H54 (cell line): ENCODE data around the gene ALDH1A1.
A peak's percentile ranks its signal among the peaks of the same experiment; 100 is the strongest.

ENCODE experiments used
- DNase-seq: peaks from one replicate; pipeline ENCODE4 v3.0.0; 2011; ENCODE audit warnings: low spot score, mixed read lengths; ENCODE audit not compliant: insufficient read length
- FAIRE-seq: peaks from 3 replicates; lab custom pipeline; 2011; peaks lifted over from hg19 to GRCh38; lab: Jason Lieb, UNC
- POLR2A ChIP-seq: IDR thresholded peaks from 2 replicates; pipeline ENCODE4 v1.6.1; 2011; ENCODE audit warnings: low read depth, mild to moderate bottlenecking, low read length

ALDH1A1 gene

GRCh38 chr9:72984226-72984947, 31.5 kb upstream of the ALDH1A1 start:
- FAIRE-seq: no peak
- no peak for TF ChIP-seq POLR2A
- DNase-seq: no peak

DNA sequence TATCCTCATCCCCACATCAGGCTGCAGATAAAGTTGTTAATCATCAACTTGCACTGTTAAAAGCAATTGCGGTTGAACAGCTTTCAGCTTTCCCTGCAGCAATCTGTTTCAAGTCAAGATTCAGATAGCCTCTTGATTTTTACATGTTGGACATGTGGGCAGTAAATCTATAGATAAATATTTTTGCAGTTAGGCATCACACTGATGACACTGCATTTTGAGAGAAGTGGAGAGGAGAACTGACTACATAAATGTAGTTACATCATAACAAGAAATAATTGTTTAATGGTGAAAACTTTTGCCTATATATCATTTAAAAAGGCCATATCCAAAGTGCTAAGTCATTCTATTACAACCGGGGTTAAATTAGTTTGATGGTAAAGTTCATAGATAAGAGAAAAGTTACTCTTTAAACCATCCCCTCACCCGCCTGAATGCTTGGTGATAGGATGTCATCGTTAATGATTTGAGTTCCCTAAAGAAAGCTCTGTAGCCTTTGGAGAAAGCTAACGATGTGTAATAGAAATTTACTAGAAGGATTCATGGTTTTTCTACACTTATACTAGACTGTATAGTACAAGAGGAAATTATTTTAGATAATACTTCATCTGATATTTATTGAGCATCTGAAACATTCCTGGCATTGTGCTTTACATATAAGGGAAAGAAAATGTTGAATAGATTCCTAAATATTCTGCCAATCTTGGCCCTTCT, 30.8 kb upstream of the ALDH1A1 start:
- DNase-seq (no peak), FAIRE-seq (no peak)
- no peak for TF ChIP-seq POLR2A

DNA sequence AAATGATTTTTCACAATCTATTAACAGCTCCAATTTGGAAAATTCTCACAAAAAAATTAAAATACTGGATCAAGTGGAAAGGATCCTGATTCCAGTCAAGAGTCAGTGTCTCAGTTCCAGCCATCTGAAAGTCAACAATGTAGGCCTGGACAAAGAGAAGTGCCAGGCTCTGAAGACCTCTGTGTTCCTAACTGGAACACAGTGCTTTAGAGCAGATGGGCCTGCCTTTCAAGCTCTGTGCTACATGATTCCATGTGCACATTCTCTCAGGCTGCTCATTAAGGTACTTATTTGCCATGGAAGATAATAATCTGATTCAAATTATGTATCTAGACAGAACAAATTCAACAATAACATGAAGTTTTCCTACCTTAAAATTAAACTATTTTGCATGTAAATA, 30.2 kb upstream of the ALDH1A1 start:
- DNase-seq (no peak), FAIRE-seq (peak; percentile 41)

DNA sequence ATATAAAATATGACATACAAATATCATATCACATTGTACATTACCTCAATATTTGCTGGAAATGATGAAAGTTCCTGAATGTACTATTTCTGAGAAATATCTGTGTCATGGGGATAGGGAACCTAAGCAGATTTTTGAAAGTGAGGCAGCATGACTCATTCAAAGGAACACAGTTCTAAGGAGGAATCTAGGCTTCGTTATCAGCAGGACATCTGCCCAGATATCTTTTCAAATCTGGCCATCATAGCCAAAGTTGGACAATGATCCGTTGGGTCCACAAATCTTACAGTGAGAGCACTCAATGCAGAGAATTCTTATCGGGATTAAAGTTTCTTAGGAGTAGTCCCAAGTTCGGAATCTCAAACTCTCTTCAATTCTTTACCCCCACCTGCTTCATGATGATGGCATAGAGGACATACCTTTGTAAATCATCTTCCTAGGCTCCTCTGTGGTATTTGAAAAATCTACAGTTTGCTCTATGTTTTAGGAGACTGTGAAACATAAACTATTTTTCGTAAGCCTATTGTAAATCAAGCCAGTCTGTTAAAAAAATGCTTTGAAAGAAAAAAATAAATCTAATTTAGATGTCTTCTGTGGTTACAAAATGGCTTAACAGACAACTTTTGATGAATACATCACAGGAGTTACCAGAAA, 29.4 kb upstream of the ALDH1A1 start:
- DNase-seq (no peak), FAIRE-seq (no peak)
- TF ChIP-seq POLR2A: no peak

More for the DNA sequence above, 30.2 kb upstream of the ALDH1A1 start:
- TF ChIP-seq POLR2A: no peak

DNA sequence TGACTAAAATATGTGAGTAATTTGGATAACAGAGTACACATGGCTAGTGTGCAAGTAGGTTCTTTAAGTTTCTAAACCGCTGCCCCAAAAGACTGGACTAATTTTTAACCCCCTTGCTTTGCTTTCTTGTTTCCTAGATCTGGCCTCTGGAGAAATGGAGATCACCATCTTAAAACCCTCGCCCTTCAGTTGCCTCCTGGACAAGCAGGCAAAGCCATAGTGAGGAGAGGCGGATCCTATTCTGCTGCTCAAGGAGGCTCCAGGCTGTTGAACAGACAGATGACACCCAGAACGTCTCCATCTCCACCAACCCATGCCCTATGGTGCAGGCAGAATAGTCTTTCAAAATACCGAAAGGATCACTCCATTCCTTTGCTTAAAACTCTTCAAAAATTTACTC, 28.6 kb upstream of the ALDH1A1 start:
- no peak for DNase-seq
- TF ChIP-seq POLR2A: no peak
- FAIRE-seq: no peak

DNA sequence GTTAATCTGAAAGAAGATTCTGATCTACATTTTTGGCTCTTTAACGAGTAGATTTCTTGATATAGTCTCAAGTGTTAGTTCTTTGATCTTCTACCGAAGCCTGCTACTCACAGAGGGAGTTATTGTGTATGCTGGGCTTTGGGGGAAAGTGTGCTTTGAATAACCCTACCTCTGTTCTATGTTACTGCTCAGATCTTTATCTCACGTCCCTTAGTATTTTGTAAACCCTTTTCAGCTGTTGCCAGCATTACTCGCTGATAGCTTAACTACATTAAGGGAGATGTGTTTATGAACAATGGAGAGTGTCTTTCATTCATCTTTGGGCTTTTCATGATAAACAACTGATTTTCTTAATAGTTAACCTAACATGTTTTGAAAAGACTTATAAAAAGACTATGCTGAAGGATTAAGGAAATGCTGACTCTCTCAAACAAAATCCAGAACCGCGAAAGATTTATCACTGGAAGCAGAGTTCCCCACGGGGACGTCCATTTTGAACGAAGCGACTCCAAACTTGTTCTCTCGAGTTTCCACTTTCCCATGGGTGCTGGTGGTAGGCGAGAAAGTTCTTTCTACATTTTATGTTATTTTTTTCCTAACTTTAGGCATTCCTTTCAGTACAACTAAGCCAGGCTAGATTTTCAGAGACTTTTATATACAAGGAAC, 27.9 kb upstream of the ALDH1A1 start:
- FAIRE-seq (peak; percentile 84), DNase-seq (no peak)
- no peak for TF ChIP-seq POLR2A

DNA sequence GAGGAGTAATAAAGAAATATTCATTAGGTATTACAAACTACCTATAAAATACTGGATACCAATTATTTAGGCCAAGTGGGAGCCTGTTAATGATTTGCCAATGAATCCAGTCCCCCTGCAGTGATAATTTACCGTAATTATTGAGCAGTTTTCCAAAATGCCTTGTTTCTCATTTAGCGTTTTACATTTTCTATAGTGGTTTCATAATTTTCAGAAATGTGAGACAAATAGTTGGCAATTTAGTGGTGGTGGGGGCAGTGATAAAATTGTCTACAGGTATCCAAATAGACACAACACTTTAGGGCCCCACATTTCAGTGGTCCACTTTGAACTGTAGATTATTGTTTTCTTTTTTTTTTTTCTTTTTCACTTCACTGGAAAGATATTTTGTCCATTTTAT, 27.3 kb upstream of the ALDH1A1 start:
- FAIRE-seq (no peak), DNase-seq (no peak)
- no peak for TF ChIP-seq POLR2A

DNA sequence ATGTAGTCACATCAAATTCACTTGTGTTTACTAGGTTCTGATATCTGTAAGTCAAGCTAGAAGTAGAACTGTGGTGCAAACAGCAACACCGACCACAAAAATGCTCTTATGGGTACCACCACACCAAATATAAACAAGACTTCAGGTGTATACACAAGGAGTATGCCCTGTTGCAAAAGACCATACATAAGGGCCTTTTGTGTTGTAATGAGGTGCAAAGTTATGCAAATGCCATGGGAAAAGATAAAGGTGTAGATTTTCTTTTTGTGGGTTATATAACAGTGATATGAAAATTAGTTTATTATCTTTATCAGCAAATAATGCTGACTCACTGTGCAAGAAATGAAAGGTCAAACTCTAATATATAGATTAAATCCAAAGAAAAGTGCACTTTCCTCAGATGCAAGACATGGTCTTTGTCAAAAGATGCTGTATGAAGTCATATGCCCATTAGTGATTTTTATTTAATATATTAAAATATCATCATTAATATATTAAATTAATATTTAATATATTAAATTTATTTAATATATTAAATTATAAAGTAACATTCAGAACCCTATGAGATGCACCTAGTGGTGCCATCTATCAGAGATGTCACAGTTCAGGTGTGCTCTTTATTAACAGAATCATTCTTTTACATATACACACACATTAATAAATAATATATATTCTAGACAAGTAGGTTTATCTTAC, 26.7 kb upstream of the ALDH1A1 start:
- FAIRE-seq: no peak
- no peak for TF ChIP-seq POLR2A
- no peak for DNase-seq

GRCh38 chr9:72978744-72979143, 25.9 kb upstream of the ALDH1A1 start:
- no peak for TF ChIP-seq POLR2A
- DNase-seq: no peak
- peak; percentile 93 for FAIRE-seq

GRCh38 chr9:72977670-72978069, 24.8 kb upstream of the ALDH1A1 start:
- no peak for DNase-seq
- peak; percentile 99 for FAIRE-seq
- TF ChIP-seq POLR2A: no peak

DNA sequence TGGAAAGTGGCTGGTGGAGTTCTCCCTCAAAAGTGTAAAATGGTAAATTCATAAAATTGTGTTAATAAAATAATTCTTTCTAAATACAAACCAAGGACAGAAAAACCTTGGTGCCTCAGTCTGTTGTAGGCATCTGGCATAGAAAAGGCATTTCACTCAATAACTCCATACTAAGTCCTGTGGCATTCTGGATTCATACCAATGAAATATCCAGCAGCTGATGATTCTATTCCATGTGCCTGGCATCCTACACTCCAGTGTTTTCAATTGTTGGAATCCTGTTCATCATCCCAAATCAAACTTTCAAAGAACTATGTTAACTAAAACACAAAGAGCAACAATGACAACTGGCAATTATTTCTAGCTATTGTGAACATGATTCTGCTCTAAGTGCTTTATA, 21.6 kb upstream of the ALDH1A1 start:
- FAIRE-seq (peak; percentile 80), DNase-seq (no peak)
- no peak for TF ChIP-seq POLR2A

DNA sequence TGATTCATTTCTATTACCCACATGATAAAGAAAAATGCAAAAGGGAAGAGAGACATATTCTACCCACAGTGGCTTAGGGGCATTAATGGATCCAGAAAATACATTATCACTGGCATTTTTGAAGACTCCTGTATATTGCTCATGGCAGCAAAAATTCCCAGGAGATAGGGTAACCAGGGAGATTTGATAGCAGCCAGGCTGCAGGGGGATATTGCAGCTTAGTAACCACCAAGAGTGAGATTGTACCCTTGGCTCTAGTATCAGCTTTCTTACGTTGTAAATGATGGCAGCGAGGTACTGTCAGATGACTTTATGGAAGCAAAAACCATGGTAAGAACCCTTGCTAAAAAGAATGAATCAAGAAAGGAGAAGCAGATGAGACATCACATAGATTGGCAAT, 19.8 kb upstream of the ALDH1A1 start:
- TF ChIP-seq POLR2A: no peak
- DNase-seq (no peak), FAIRE-seq (no peak)

DNA sequence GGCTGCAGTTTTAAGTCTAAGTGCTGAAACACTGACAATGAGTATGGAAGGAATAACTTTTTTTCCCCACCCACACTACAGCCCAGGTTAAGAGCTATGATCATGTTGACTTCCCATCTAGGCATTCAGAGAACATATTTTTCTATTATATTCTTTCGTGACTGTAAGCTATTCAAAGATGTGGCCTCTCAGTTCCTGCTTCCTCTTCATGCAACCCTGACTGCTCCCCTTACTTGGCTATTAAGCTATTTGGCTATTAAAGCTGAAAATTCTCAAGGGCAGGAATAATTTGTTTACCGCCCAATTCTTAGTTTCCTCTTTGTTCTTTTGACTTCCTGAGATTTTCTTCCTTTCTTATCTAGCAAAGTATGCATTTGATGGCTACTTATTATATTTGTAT, 18.6 kb upstream of the ALDH1A1 start:
- DNase-seq (no peak), FAIRE-seq (no peak)
- TF ChIP-seq POLR2A: no peak
